A549 (cell line): ENCODE results near the gene TMX3. TPM values are rescaled to one million over a fixed set of nuclear protein-coding genes. Genes with fewer than 3 reads are reported as not detected.

Experiments
- ATAC-seq, 2 experiments: fragments of 200-7000 bp in 1 of 2; fragments of >200 bp in 1 of 2; cut with Nextera tagmentation in 1 of 2; cut with Tn5 transposase in 1 of 2; 3 replicates each; pipeline versions ENCODE4 v1.8.0 to v1.9.1; 2018 to 2020; ENCODE audit warnings: mild to moderate bottlenecking in 1 of 2, moderate library complexity in 1 of 2
- CTCF ChIA-PET: fragments of 300-600 bp; sonication (Branson Sonifier 250); formaldehyde crosslinking; extraction: SDS; loops from one replicate; lab custom pipeline; 2021; ENCODE audit warnings: antibody characterized with exemption, inconsistent platforms; lab: Yijun Ruan, JAX
- POLR2A ChIA-PET: fragments of 350-600 bp; formaldehyde crosslinking; extraction: SDS; loops from one replicate; lab custom pipeline; 2021; ENCODE audit warnings: antibody characterized with exemption, inconsistent platforms; lab: Yijun Ruan, JAX
- DNase-seq, 2 experiments: peaks; one replicate each; pipeline versions ENCODE4 v3.0.0 to v3.0.0-alpha.2; 2011 to 2016; ENCODE audit warnings: low read depth in 1 of 2, low spot score in 1 of 2
- FAIRE-seq: peaks from 2 replicates; lab custom pipeline; 2011; peaks lifted over from hg19 to GRCh38; lab: Jason Lieb, UNC
- H3K27ac ChIP-seq, 2 experiments: fragments of >200 bp; sonication (Bioruptor Twin); formaldehyde crosslinking; 3 replicates each; pipeline ENCODE4 v1.5.1; 2016 to 2017
- H3K4me1 ChIP-seq: fragments of >200 bp; sonication (Bioruptor Twin); formaldehyde crosslinking; 3 replicates; pipeline ENCODE4 v1.6.1; 2016
- H3K4me2 ChIP-seq: fragments of >200 bp; sonication (Bioruptor Twin); formaldehyde crosslinking; 3 replicates; pipeline ENCODE4 v1.6.1; 2016
- H3K4me3 ChIP-seq: fragments of >200 bp; sonication (Bioruptor Twin); formaldehyde crosslinking; 3 replicates; pipeline ENCODE4 v1.5.1; 2016
- H3K9me3 ChIP-seq: fragments of >200 bp; sonication (Bioruptor Twin); formaldehyde crosslinking; 3 replicates; pipeline ENCODE4 v1.6.1; 2016
- BHLHE40 ChIP-seq: IDR thresholded peaks from 2 replicates; pipeline ENCODE4 v1.6.1; 2012; ENCODE audit warnings: low read depth, low read length, inconsistent platforms
- CEBPB ChIP-seq, 2 experiments: fragments of >200 bp in 1 of 2; sonication (Bioruptor Twin) in 1 of 2; formaldehyde crosslinking in 1 of 2; IDR thresholded peaks; 2 replicates each; pipeline ENCODE4 v1.6.1; 2012 to 2016
- CHD4 ChIP-seq: fragments of 200-600 bp; sonication (generic); IDR thresholded peaks from 2 replicates; pipeline ENCODE4 v1.6.1; 2016; ENCODE audit warnings: antibody characterized with exemption, mild to moderate bottlenecking, borderline replicate concordance
- EHF ChIP-seq: fragments of 250-450 bp; sonication (Bioruptor Pico); IDR thresholded peaks from 2 replicates; pipeline ENCODE4 v1.5.0; 2020; ENCODE audit warnings: mild to moderate bottlenecking
- FOSB ChIP-seq: fragments of 250-450 bp; sonication (Bioruptor Pico); IDR thresholded peaks from 2 replicates; pipeline ENCODE4 v1.5.0; 2020; ENCODE audit warnings: mild to moderate bottlenecking, moderate library complexity
- FOXS1 ChIP-seq: fragments of 250-450 bp; sonication (Bioruptor Pico); IDR thresholded peaks from 2 replicates; pipeline ENCODE4 v1.5.0; 2020; ENCODE audit warnings: mild to moderate bottlenecking, moderate library complexity
- HEYL ChIP-seq: fragments of 250-450 bp; sonication (Bioruptor Pico); IDR thresholded peaks from 2 replicates; pipeline ENCODE4 v1.8.0; 2021; ENCODE audit warnings: mild to moderate bottlenecking, moderate library complexity
- JUN ChIP-seq, 2 experiments: fragments of >200 bp; sonication (Bioruptor Twin); formaldehyde crosslinking; IDR thresholded peaks; 2 replicates in 1 of 2; 3 replicates in 1 of 2; pipeline ENCODE4 v1.6.1; 2016 to 2017
- JUNB ChIP-seq: fragments of >200 bp; sonication (Bioruptor Twin); formaldehyde crosslinking; IDR thresholded peaks from 2 replicates; pipeline ENCODE4 v1.6.1; 2016
- KDM1A ChIP-seq: fragments of 200-600 bp; sonication (generic); IDR thresholded peaks from 2 replicates; pipeline ENCODE4 v1.6.1; 2016; ENCODE audit warnings: low read depth, mild to moderate bottlenecking
- KDM5A ChIP-seq: fragments of 200-600 bp; sonication (generic); IDR thresholded peaks from 2 replicates; pipeline ENCODE4 v1.6.1; 2016; ENCODE audit warnings: antibody characterized with exemption, mild to moderate bottlenecking
- NPAS2 ChIP-seq: fragments of 250-450 bp; sonication (Bioruptor Pico); IDR thresholded peaks from 2 replicates; pipeline ENCODE4 v1.8.0; 2022; ENCODE audit warnings: mild to moderate bottlenecking, moderate library complexity, borderline replicate concordance
- NR3C1 ChIP-seq: fragments of >200 bp; sonication (Bioruptor Twin); formaldehyde crosslinking; IDR thresholded peaks from 3 replicates; pipeline ENCODE4 v1.6.1; 2017
- RARB ChIP-seq: fragments of 250-450 bp; sonication (Bioruptor Pico); IDR thresholded peaks from 2 replicates; pipeline ENCODE4 v1.8.0; 2021; ENCODE audit warnings: mild to moderate bottlenecking, moderate library complexity
- RNF2 ChIP-seq: fragments of 200-600 bp; sonication (generic); IDR thresholded peaks from 2 replicates; pipeline ENCODE4 v1.6.1; 2016; ENCODE audit warnings: low read depth, mild to moderate bottlenecking, antibody characterized with exemption, moderate library complexity, borderline replicate concordance
- TFCP2L1 ChIP-seq: fragments of 250-450 bp; sonication (Bioruptor Pico); IDR thresholded peaks from 2 replicates; pipeline ENCODE4 v1.5.0; 2021; ENCODE audit warnings: mild to moderate bottlenecking
- ZFP36 ChIP-seq: fragments of 450-650 bp; IDR thresholded peaks from 2 replicates; pipeline ENCODE4 v1.6.1; 2014; ENCODE audit warnings: borderline replicate concordance; ENCODE audit not compliant: partially characterized antibody
- WGBS: methylation state at CpG from one replicate; pipeline ENCODE4 v1.1.6; 2017; ENCODE audit errors: missing lambda C conversion rate; 5-methylcytosine and 5-hydroxymethylcytosine counted together
- polyA plus RNA-seq, 4 experiments: library from polyadenylated mRNA; depleted of rRNA in 3 of 4; stranded (reverse); fragments of >200 nt; fragmentation: RNase III in 1 of 4; extraction: RNeasy Plus Mini Kit Qiagen cat#74134 plus additional on column Dnase treatment in 1 of 4; gene quantifications; 2 replicates in 3 of 4; 3 replicates in 1 of 4; pipeline ENCODE4 v1.2.3, GENCODE V29; 2011 to 2017
- TF ChIP-seq, protein P1 (sequence below): fragments of 250-450 bp; sonication (Bioruptor Pico); IDR thresholded peaks from 2 replicates; pipeline ENCODE4 v1.5.0; 2021; ENCODE audit warnings: mild to moderate bottlenecking, moderate library complexity, borderline replicate concordance
- TF ChIP-seq, protein P2 (sequence below): fragments of 200-600 bp; sonication (generic); IDR thresholded peaks from 2 replicates; pipeline ENCODE4 v1.6.1; 2016; ENCODE audit warnings: antibody characterized with exemption, mild to moderate bottlenecking, moderate library complexity
- TF ChIP-seq, protein P3 (sequence below): fragments of >200 bp; sonication (Bioruptor Twin); formaldehyde crosslinking; IDR thresholded peaks from 3 replicates; pipeline ENCODE4 v1.6.1; 2016

TMX3 gene
- polyA plus RNA-seq, 2 of the 4 experiments (the other 2 are of a cell fraction) = 29.6 to 49.8 TPM

DNA sequence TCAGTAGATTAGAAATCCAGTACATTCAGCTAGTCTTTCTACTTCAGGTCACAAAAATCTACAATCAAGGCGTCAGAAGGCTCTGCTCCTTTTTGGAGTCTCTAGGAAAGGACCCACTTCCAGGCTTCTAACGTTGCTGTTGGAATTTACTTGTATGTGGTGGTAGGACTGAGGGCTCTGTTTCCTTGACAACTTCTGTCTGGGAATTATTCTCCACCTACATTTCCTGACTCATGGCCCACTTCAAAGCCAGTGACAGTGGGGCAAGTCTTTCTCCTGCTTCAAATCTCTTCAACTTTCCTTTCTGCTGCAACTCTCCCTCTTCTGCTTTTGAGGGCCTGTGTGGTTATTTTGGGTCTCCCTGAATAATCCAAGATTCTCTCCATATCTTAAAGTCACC lies 10.4 kb upstream of the TMX3 start:
- Histone ChIP-seq H3K4me2 (no peak overlapping the region), H3K27ac (no peak overlapping the region), H3K9me3 (no peaks in the 10 kb centered on the region), H3K4me3 (no peak overlapping the region), H3K4me1 (no peaks in the 10 kb centered on the region)
- WGBS = 35% methylated on average over 2 of the region's 2 CpGs
- DNase-seq (no peak), FAIRE-seq (no peak), ATAC-seq (no peak)
- TF ChIP-seq BHLHE40 = no peak
- CTCF ChIA-PET = no interaction called here
- POLR2A ChIA-PET = no interaction called here

DNA sequence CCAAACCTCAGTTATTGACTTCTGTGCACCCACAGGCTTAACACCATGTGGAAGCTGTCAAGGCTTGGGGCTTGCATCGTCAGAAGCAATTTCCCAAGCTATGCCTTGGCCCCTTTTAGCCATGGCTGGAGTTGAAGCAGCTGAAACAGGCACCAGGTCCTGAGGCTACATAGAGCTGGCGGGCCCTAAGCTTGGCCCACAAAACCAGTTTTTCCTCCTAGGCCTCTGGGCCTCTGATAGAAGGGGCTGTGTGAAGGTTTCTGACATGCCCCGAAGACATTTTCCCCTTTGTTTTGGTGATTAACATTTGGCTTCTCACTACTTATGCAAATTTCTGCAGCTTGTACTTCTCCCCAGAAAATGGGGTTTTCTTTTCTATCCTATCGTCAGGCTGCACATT lies 9.1 kb upstream of the TMX3 start:
- 50% methylated on average over 3 of the region's 4 CpGs for WGBS
- H3K4me3 ChIP-seq = no peak overlapping the region
- H3K4me2 ChIP-seq = no peak overlapping the region
- CTCF ChIA-PET = no interaction called here
- DNase-seq = no peak
- no peaks in the 10 kb centered on the region for H3K9me3 ChIP-seq
- H3K4me1 ChIP-seq = no peaks in the 10 kb centered on the region
- POLR2A ChIA-PET = no interaction called here
- TF ChIP-seq, protein P1, sequence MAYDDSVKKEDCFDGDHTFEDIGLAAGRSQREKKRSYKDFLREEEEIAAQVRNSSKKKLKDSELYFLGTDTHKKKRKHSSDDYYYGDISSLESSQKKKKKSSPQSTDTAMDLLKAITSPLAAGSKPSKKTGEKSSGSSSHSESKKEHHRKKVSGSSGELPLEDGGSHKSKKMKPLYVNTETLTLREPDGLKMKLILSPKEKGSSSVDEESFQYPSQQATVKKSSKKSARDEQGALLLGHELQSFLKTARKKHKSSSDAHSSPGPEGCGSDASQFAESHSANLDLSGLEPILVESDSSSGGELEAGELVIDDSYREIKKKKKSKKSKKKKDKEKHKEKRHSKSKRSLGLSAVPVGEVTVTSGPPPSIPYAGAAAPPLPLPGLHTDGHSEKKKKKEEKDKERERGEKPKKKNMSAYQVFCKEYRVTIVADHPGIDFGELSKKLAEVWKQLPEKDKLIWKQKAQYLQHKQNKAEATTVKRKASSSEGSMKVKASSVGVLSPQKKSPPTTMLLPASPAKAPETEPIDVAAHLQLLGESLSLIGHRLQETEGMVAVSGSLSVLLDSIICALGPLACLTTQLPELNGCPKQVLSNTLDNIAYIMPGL = no peak
- TF ChIP-seq, protein P2, sequence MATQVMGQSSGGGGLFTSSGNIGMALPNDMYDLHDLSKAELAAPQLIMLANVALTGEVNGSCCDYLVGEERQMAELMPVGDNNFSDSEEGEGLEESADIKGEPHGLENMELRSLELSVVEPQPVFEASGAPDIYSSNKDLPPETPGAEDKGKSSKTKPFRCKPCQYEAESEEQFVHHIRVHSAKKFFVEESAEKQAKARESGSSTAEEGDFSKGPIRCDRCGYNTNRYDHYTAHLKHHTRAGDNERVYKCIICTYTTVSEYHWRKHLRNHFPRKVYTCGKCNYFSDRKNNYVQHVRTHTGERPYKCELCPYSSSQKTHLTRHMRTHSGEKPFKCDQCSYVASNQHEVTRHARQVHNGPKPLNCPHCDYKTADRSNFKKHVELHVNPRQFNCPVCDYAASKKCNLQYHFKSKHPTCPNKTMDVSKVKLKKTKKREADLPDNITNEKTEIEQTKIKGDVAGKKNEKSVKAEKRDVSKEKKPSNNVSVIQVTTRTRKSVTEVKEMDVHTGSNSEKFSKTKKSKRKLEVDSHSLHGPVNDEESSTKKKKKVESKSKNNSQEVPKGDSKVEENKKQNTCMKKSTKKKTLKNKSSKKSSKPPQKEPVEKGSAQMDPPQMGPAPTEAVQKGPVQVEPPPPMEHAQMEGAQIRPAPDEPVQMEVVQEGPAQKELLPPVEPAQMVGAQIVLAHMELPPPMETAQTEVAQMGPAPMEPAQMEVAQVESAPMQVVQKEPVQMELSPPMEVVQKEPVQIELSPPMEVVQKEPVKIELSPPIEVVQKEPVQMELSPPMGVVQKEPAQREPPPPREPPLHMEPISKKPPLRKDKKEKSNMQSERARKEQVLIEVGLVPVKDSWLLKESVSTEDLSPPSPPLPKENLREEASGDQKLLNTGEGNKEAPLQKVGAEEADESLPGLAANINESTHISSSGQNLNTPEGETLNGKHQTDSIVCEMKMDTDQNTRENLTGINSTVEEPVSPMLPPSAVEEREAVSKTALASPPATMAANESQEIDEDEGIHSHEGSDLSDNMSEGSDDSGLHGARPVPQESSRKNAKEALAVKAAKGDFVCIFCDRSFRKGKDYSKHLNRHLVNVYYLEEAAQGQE = no peak
- TF ChIP-seq JUNB (no peak), RNF2 (no peak), FOXS1 (CRISPR knock-in tag) (no peak), KDM5A (no peak), FOSB (CRISPR knock-in tag) (no peak), KDM1A (no peak), CHD4 (no peak), JUN (IDR thresholded peaks at IDR 0.05) (no peak), EHF (CRISPR knock-in tag) (no peak), ZFP36 (no peak), NR3C1 (no peak), NPAS2 (no peak), RARB (CRISPR knock-in tag) (no peak), HEYL (CRISPR knock-in tag) (no peak), TFCP2L1 (no peak)
- TF ChIP-seq, protein P3, sequence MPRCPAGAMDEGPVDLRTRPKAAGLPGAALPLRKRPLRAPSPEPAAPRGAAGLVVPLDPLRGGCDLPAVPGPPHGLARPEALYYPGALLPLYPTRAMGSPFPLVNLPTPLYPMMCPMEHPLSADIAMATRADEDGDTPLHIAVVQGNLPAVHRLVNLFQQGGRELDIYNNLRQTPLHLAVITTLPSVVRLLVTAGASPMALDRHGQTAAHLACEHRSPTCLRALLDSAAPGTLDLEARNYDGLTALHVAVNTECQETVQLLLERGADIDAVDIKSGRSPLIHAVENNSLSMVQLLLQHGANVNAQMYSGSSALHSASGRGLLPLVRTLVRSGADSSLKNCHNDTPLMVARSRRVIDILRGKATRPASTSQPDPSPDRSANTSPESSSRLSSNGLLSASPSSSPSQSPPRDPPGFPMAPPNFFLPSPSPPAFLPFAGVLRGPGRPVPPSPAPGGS = no peak
- no peak for FAIRE-seq
- no peak for ATAC-seq
- H3K27ac ChIP-seq = no peak overlapping the region

DNA sequence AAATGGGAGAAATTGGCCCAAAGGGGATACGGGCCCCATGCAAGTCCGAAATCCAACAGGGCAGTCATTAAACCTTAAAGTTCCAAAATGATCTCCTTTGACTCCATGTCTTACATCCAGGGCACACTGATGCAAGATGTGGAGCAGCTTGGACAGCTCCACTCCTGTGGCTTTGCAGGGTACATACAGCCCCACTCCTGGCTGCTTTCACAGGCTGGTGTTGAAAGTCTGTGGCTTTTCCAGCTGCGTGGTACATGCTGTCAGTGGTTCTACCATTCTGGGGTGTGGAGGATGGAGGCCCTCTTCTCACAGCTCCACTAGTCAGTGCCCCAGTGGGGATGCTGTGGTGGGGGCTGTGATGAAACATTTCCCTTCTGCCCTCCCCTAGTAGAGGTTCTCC lies 8.6 kb upstream of the TMX3 start:
- FAIRE-seq = no peak
- no peak for TF ChIP-seq CEBPB (IDR thresholded peaks at IDR 0.05)
- no peak for DNase-seq
- H3K9me3 ChIP-seq = no peaks in the 10 kb centered on the region
- H3K27ac ChIP-seq = no peak overlapping the region
- WGBS = 88% methylated on average over 2 of the region's 3 CpGs
- H3K4me3 ChIP-seq = no peak overlapping the region
- no peaks in the 10 kb centered on the region for H3K4me1 ChIP-seq
- POLR2A ChIA-PET = no interaction called here
- CTCF ChIA-PET = no interaction called here
- H3K4me2 ChIP-seq = no peak overlapping the region
- no peak for ATAC-seq
